Measurements from ENCODE around the gene MOB3C.

DNA sequence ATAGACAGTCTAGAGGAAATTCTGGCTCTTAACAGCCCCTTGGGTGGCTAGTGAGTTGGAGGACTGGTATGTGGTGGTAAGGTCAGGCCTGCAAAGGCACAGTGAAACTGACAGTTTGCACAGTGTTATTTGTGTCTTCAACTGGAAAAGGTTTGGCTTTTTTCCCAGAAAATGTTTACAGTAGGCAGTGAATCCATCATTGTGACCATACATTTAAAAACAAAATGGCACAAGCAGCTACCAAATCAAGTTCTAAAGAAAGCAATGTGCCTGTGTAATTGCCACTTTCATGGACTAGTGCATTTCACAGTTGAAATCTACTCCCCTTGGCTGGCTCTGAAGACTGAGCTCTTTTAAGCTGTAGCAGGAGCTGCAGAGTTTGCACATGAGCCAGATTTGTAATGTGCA lies 26.8 kb upstream of the MOB3C start:
- TF ChIP-seq CTCF (IDR thresholded peaks at IDR 0.05) (no peak), POLR2A (IDR thresholded peaks at IDR 0.05) (no peak), EP300 (IDR thresholded peaks at IDR 0.05) (no peak)

All from tibial nerve (tissue), 4 donors.